Rectal smooth muscle tissue (tissue), 1 donor: ENCODE measurements around the gene MASP2.
A peak's percentile ranks its signal among the peaks of the same experiment; 100 is the strongest.
"Not testable (repeated sequence)": the region's sequence is repeated elsewhere in the genome, so short reads cannot be mapped to it uniquely, and the experiment has no call there.

Source experiments
- H3K27ac ChIP-seq: one replicate; pipeline ENCODE4 v1.7.0; 2013; ENCODE audit warnings: low read depth, low read length, inconsistent platforms
- H3K27me3 ChIP-seq: one replicate; pipeline ENCODE4 v1.7.0; 2013; ENCODE audit warnings: low read length; ENCODE audit not compliant: control insufficient read depth, insufficient read depth
- H3K36me3 ChIP-seq: one replicate; pipeline ENCODE4 v1.7.0; 2013; ENCODE audit warnings: low read length; ENCODE audit not compliant: control insufficient read depth, insufficient read depth
- H3K4me1 ChIP-seq: one replicate; pipeline ENCODE4 v1.7.0; 2013; ENCODE audit warnings: low read length; ENCODE audit not compliant: control insufficient read depth, insufficient read depth
- H3K4me3 ChIP-seq: one replicate; pipeline ENCODE4 v1.7.0; 2013; ENCODE audit warnings: low read length
- H3K9ac ChIP-seq: one replicate; pipeline ENCODE4 v1.7.0; 2013; ENCODE audit warnings: low read length

MASP2 gene

DNA sequence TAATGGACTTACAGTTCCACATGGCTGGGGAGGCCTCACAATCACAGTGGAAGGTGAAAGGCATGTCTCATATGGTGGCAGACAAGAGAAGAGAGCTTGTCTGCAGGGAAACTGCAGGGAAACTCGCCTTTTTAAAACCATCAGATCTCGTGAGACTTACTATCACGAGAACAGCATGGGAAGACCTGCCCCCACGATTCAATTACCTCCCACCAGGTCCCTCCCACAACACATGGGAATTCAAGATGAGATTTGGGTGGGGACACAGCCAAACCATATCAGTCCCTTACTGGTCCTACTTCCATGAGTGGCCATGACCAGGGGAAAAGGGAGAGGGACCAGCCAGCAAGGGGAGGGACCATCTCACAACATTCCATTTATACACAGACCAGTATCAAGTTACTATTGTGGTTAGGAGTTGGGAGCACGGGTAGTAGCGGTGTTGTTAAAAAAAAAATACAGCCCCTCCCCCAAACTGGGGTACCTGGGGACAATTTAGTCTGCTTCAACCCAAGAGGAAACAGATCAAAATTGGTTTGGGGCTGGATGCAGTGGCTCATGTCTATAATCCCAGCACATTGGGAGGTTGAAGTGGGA lies 57.0 kb downstream of the MASP2 start:
- H3K27ac ChIP-seq, H3K27me3 ChIP-seq, H3K9ac ChIP-seq, H3K4me3 ChIP-seq, H3K36me3 ChIP-seq, H3K4me1 ChIP-seq: not testable (repeated sequence)

DNA sequence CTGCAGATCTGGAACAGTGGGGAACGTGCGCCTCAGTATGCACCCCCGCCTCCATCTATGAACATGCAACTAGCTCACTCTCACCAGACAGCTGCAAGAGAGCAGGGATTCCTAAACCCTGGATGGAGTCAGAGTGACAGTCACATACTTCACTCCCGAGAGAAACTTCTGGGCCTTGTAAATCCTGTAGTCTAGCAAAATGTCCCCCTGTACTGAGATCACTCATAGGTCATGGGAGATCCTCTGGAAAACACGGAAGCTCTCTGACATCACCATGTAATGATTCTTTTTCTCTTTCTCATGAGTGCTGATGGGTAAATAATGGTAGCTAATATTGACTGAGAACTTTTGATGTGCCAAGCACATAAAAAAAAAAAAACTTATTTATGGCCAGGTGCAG lies 57.9 kb downstream of the MASP2 start:
- H3K9ac ChIP-seq, result no peak overlapping the region
- H3K27me3 ChIP-seq, result no peaks in the 10 kb centered on the region
- no peak overlapping the region for H3K27ac ChIP-seq
- H3K4me3 ChIP-seq, result no peak overlapping the region
- no peaks in the 10 kb centered on the region for H3K36me3 ChIP-seq
- H3K4me1 ChIP-seq, result no peaks in the 10 kb centered on the region

DNA sequence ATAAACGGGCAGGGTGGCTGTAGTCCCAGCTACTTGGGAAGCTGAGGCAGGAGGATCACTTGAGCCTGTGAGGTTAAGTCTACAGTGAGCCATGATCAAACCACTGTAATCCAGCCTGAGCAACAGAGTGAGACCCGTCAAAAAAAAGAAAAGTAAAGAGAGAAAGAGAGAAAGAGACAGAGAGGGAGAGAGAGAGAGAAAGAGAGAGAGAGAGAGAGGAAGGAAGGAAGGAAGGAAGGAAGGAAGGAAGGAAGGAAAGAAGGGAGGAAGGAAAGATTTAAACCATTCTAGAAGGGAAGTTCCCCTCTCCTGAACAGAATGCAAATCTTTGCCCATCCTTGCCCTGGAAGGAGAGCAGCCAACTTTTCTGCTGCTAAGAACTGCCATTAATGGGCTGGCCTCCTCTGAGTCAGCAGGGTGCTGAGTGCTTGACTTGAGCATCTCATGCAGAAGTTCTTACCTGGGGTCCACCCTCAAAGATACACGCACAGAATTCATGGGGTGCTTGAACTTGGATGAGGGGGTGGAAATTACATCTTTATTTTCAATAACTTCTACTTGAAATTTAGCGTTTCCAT lies 59.1 kb downstream of the MASP2 start:
- H3K4me1 ChIP-seq, result no peaks in the 10 kb centered on the region
- no peak overlapping the region for H3K27ac ChIP-seq
- H3K9ac ChIP-seq, result no peak overlapping the region
- H3K27me3 ChIP-seq, result no peaks in the 10 kb centered on the region
- no peaks in the 10 kb centered on the region for H3K36me3 ChIP-seq
- H3K4me3 ChIP-seq, result no peak overlapping the region

DNA sequence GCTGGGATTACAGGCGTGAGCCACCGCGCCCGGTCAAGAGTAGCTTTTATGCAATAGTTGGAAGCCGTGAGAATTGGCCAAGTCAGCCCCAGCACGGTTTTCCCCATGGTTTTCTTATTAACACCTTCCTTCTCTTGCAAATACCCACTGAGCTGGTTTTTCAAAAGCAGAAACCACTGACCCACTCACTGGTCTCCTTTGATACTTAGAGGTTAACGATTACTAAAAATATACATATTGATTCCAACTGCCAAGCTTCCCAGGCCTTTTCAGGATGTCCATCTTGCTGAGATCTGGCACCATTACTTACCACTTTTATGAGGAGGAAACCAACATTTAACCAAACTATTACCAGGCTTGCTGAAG lies 60.5 kb downstream of the MASP2 start:
- Histone ChIP-seq H3K36me3 (no peaks in the 10 kb centered on the region), H3K27me3 (no peaks in the 10 kb centered on the region)

DNA sequence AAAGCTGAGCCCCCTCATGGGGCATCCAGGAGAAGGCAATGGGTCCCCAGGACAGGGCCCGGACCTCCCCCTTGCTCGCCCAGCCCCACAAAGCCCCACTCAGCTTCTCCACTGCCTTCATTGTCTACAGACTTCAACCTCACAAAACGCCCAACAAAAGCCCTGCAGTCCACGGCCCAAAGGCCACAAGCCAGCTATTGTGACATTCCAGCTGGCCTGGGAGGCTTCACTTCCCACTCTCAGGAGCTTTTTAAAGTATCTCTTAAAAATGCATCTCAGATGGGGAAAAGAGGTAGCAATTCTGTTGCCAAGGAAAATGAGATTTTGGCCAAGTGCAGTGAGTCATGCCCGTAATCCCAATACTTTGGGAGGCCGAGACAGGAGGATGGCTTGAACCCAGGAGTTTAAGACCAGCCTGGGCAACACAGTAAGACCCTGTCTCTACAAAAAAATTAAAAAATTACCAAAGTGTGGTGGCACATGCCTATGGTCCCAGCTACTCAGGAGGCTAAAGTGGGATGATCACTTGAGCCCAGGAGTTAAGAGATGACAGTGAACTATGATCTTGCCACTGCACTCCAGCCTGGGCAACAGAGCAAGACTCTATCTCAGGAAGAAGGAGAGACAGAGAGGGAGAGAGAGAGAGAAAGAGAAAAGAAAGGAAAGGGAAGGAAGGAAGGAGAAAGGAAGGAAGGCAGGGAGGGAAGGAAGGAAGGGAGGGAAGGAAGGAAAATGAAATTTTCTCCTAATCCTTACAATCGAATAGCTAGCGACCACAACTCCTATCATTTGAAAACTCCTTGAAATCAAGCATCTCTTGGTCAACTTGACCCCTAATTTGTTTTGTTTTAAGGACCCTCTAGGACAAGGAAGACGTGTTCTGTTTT lies 66.0 kb downstream of the MASP2 start:
- H3K27ac ChIP-seq, result peak overlapping the region; percentile 74
- H3K9ac ChIP-seq, result no peak overlapping the region
- no peaks in the 10 kb centered on the region for H3K27me3 ChIP-seq
- H3K36me3 ChIP-seq, result no peaks in the 10 kb centered on the region
- peaks cover 7% of the 10 kb centered on the region for H3K4me1 ChIP-seq
- peak overlapping the region; percentile 67 for H3K4me3 ChIP-seq

More for the DNA sequence above, 60.5 kb downstream of the MASP2 start:
- Histone ChIP-seq H3K9ac (no peak overlapping the region), H3K27ac (no peak overlapping the region), H3K4me3 (no peak overlapping the region), H3K4me1 (no peaks in the 10 kb centered on the region)

DNA sequence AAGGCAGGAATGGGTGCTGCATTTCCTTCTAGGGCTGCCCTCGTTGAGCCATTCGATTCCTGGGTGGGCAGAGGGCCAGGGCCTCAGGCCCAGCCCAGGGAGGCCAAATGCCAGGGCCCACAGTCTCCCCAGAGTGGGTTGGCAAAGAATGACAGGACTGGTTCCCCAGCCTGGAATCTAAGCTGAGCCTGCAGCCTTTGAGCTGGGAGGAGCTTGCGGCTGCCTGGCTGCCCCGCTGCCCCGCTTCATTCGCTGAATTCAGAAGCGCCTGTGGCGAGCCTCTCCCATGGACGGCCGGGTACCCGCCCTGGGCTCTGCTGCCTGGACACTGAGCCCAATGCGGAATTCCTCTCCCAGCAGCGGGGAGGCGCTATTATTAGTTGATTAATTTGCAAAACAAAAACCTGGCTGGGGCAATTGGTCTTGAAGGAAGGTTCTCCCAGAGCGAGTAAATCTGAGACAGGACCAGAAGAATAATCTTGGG lies 66.9 kb downstream of the MASP2 start:
- no peaks in the 10 kb centered on the region for H3K36me3 ChIP-seq
- peak overlapping the region; percentile 67 for H3K4me3 ChIP-seq
- no peak overlapping the region for H3K9ac ChIP-seq
- peaks cover 7% of the 10 kb centered on the region for H3K4me1 ChIP-seq
- H3K27ac ChIP-seq, result peak overlapping the region; percentile 74
- no peaks in the 10 kb centered on the region for H3K27me3 ChIP-seq

DNA sequence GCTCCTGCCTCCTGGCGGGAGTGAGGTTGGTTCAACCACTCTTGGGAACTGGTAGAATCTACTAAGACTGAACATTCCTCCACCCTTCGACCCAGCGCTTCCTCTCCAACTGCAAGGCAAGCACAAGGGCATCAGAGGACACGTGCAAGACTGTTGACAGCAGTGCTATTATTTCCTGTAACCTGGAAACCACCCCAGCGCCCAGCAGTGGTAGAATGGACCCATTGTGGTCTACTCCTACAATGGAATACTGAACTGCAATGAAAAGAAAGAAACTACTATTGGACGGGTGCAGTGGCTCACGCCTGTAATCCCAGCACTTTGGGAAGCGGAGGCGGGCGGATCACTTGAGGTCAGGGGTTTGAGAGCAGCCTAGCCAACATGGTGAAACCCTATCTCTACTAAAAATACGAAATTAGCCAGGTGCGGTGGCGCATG lies 67.5 kb downstream of the MASP2 start:
- H3K4me1 ChIP-seq, result peaks cover 7% of the 10 kb centered on the region
- H3K36me3 ChIP-seq, result no peaks in the 10 kb centered on the region
- no peaks in the 10 kb centered on the region for H3K27me3 ChIP-seq
- peak overlapping the region; percentile 74 for H3K27ac ChIP-seq
- no peak overlapping the region for H3K4me3 ChIP-seq
- H3K9ac ChIP-seq, result no peak overlapping the region

DNA sequence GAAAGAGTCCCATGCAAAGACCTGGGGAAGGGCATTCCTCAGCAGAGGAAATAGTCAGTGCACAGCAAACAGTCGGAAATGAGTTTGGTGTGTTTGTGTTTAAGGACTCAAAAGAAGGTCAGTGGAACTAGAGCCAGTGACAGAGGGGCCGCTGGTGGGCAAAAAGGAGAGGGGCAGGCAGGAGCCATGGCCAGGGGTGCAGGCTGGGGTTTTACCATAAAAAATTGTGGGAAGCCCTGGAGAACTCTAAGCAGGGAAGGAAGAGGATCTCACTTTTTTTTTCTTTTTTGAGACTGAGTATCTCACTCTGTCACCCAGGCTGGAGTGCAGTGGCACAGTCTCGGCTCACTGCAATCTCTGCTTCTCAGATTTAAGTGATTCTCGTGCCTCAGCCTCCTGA lies 68.3 kb downstream of the MASP2 start:
- Histone ChIP-seq H3K27ac (no peak overlapping the region), H3K4me1 (peaks cover 7% of the 10 kb centered on the region), H3K36me3 (no peaks in the 10 kb centered on the region), H3K4me3 (no peak overlapping the region), H3K9ac (no peak overlapping the region), H3K27me3 (no peaks in the 10 kb centered on the region)
